Mesenchymal stem cell (in vitro differentiated cells and primary cell): ENCODE results near the gene CHST4.

Source experiments
- DNase-seq: peaks from one replicate; pipeline ENCODE4 v3.0.0-alpha.2; 2013
- H2AFZ ChIP-seq: one replicate; pipeline ENCODE4 v1.6.1; 2013; ENCODE audit warnings: low read depth, mild to moderate bottlenecking, control low read depth, inconsistent platforms, low read length, moderate library complexity
- H2AK5ac ChIP-seq: 2 replicates; pipeline ENCODE4 v1.6.1; 2013; ENCODE audit warnings: low read length, moderate library complexity, mild to moderate bottlenecking, inconsistent platforms; ENCODE audit not compliant: severe bottlenecking
- H2BK120ac ChIP-seq: one replicate; pipeline ENCODE4 v1.6.1; 2013; ENCODE audit warnings: low read depth, mild to moderate bottlenecking, inconsistent platforms, low read length, moderate library complexity
- H2BK12ac ChIP-seq, 2 experiments: one replicate each; pipeline ENCODE4 v1.6.1; 2013; ENCODE audit warnings: inconsistent platforms in 2 of 2, low read length in 2 of 2, mild to moderate bottlenecking in 2 of 2, moderate library complexity in 2 of 2, control low read depth in 1 of 2
- H2BK15ac ChIP-seq: one replicate; pipeline ENCODE4 v1.6.1; 2013; ENCODE audit warnings: mild to moderate bottlenecking, low read depth, inconsistent platforms; ENCODE audit not compliant: poor library complexity, severe bottlenecking
- H2BK5ac ChIP-seq: 2 replicates; pipeline ENCODE4 v1.6.1; 2013; ENCODE audit warnings: low read depth, mild to moderate bottlenecking, low read length, control low read depth, inconsistent platforms; ENCODE audit not compliant: poor library complexity, severe bottlenecking
- H3K14ac ChIP-seq, 2 experiments: one replicate each; pipeline ENCODE4 v1.6.1; 2013; ENCODE audit warnings: inconsistent platforms in 2 of 2, low read length in 2 of 2, control low read depth in 1 of 2, mild to moderate bottlenecking in 1 of 2, moderate library complexity in 1 of 2
- H3K18ac ChIP-seq, 2 experiments: one replicate each; pipeline ENCODE4 v1.6.1; 2013; ENCODE audit warnings: inconsistent platforms in 2 of 2, low read length in 2 of 2, control low read depth in 1 of 2, low read depth in 1 of 2, mild to moderate bottlenecking in 1 of 2
- H3K23ac ChIP-seq, 2 experiments: one replicate each; pipeline ENCODE4 v1.6.1; 2013; ENCODE audit warnings: inconsistent platforms in 2 of 2, low read length in 2 of 2, mild to moderate bottlenecking in 2 of 2, moderate library complexity in 2 of 2, control low read depth in 1 of 2
- H3K27ac ChIP-seq: 2 replicates; pipeline ENCODE4 v1.5.1; 2013; ENCODE audit warnings: mild to moderate bottlenecking, moderate library complexity, low read length, control low read depth, inconsistent platforms; ENCODE audit not compliant: poor library complexity, severe bottlenecking
- H3K27me3 ChIP-seq, 2 experiments: 2 replicates each; pipeline versions ENCODE4 v1.6.1 to v1.7.0; 2013; ENCODE audit warnings: low read length in 2 of 2, mild to moderate bottlenecking in 2 of 2, moderate library complexity in 2 of 2, control low read depth in 1 of 2, inconsistent platforms in 1 of 2; ENCODE audit not compliant: control insufficient read depth in 1 of 2, insufficient read depth in 1 of 2
- H3K36me3 ChIP-seq, 2 experiments: 2 replicates each; pipeline versions ENCODE4 v1.6.1 to v1.7.0; 2013; ENCODE audit warnings: low read length in 2 of 2, control low read depth in 1 of 2, inconsistent platforms in 1 of 2, low read depth in 1 of 2, mild to moderate bottlenecking in 1 of 2; ENCODE audit not compliant: insufficient read depth in 2 of 2, control insufficient read depth in 1 of 2
- H3K4ac ChIP-seq, 2 experiments: one replicate each; pipeline ENCODE4 v1.6.1; 2013; ENCODE audit warnings: inconsistent platforms in 2 of 2, low read length in 2 of 2, mild to moderate bottlenecking in 2 of 2, moderate library complexity in 2 of 2, control low read depth in 1 of 2, low read depth in 1 of 2
- H3K4me1 ChIP-seq: 2 replicates; pipeline ENCODE4 v1.6.1; 2013; ENCODE audit warnings: low read depth, low read length, control low read depth; ENCODE audit not compliant: control insufficient read depth, insufficient read depth
- H3K4me2 ChIP-seq: 2 replicates; pipeline ENCODE4 v1.6.1; 2013; ENCODE audit warnings: low read length, mild to moderate bottlenecking, inconsistent platforms; ENCODE audit not compliant: poor library complexity, severe bottlenecking
- H3K4me3 ChIP-seq, 2 experiments: 2 replicates each; pipeline versions ENCODE4 v1.5.1 to v1.7.0; 2013; ENCODE audit warnings: low read length in 2 of 2, mild to moderate bottlenecking in 2 of 2, control low read depth in 1 of 2, low read depth in 1 of 2; ENCODE audit not compliant: insufficient read depth in 1 of 2
- H3K79me1 ChIP-seq: replicated peaks from 2 replicates; pipeline ENCODE4 v1.6.1; 2013; ENCODE audit warnings: mild to moderate bottlenecking, control low read depth, low read length, inconsistent platforms; ENCODE audit not compliant: poor library complexity, severe bottlenecking
- H3K9ac ChIP-seq: 2 replicates; pipeline ENCODE4 v1.7.0; 2013; ENCODE audit warnings: mild to moderate bottlenecking, low read length, moderate library complexity
- H3K9me3 ChIP-seq: 2 replicates; pipeline ENCODE4 v1.7.0; 2013; ENCODE audit warnings: mild to moderate bottlenecking, low read length; ENCODE audit not compliant: control insufficient read depth
- H4K8ac ChIP-seq: one replicate; pipeline ENCODE4 v1.6.1; 2013; ENCODE audit warnings: inconsistent platforms, mild to moderate bottlenecking, low read length, moderate library complexity
- H4K91ac ChIP-seq: one replicate; pipeline ENCODE4 v1.6.1; 2013; ENCODE audit warnings: mild to moderate bottlenecking, low read length, inconsistent platforms
- WGBS: methylation state at CpG from one replicate; pipeline ENCODE4 v1.1.7; 2013; ENCODE audit warnings: mixed read lengths; 5-methylcytosine and 5-hydroxymethylcytosine counted together

The CHST4 gene

DNA sequence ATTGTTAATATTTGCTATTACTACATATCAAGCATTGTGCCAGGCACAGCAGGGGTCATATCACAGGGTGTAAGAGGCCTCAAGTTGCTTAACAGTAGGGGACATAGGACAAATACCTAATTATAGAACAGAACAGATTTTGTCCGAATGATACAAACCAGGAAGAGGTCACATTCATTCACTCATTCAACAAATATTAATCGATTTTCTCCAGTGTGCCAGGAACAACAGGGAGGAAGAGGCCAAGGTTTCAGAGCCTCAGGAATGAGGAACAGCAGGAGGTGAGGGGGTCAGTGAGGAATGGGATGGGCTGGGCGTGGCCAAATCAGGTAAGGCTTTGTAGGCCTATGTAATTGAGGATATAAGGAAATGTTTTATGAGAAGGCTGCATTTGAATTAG is 11.2 kb upstream of the CHST4 start:
- Histone ChIP-seq H3K23ac (no peak overlapping the region), H4K91ac (no peak overlapping the region), H3K18ac (no peak overlapping the region), H2BK120ac (no peak overlapping the region), H2AK5ac (no peak overlapping the region), H3K9me3 (no peaks in the 10 kb centered on the region), H4K8ac (no peak overlapping the region), H3K27me3 (peaks cover 5 to 10% of the 10 kb centered on the region in 2 experiments), H3K4me2 (no peak overlapping the region), H3K79me1 (no peaks in the 10 kb centered on the region), H3K4me1 (no peaks in the 10 kb centered on the region), H2BK12ac (no peak overlapping the region), H3K27ac (no peak overlapping the region), H3K4me3 (no peak overlapping the region), H2AFZ (no peak overlapping the region), H3K4ac (no peak overlapping the region), H3K14ac (no peak overlapping the region), H2BK15ac (no peak overlapping the region), H3K9ac (no peak overlapping the region), H2BK5ac (no peak overlapping the region), H3K36me3 (no peaks in the 10 kb centered on the region)
- 67% methylated on average over 2 of the region's 3 CpGs for WGBS
- no peak for DNase-seq

DNA sequence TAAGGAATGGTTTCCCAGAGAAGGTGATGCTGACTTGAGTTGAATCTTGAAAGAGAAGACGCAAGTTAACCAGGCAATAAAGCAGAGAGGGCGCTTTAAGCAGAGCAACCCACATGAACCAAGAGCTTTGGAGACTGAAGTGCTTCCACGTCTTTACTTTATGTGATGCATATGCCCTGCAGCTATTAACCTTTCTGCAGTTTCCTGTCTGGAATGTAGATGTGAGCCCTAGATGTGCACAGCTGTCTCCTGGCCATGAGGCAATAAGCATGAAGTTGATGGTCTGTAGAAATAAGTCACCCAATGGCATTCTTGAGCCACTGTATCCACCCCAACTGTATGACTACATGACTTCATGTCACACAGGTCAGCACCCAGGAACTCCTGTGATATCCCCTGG is 5.7 kb upstream of the CHST4 start:
- Histone ChIP-seq H2BK15ac (no peak overlapping the region), H3K4ac (no peak overlapping the region)

GRCh38 chr16:71524566-71525553 is 1.4 kb upstream of the CHST4 start:
- Histone ChIP-seq H3K9me3 (no peaks in the 10 kb centered on the region), H2BK15ac (no peak overlapping the region), H3K27me3 (peaks cover 28 to 31% of the 10 kb centered on the region in 2 experiments), H3K27ac (no peak overlapping the region), H3K9ac (no peak overlapping the region), H3K18ac (no peak overlapping the region), H3K14ac (no peak overlapping the region), H3K23ac (no peak overlapping the region), H3K4me2 (no peak overlapping the region), H2BK120ac (no peak overlapping the region), H2AFZ (no peak overlapping the region), H2BK12ac (no peak overlapping the region), H4K8ac (no peak overlapping the region), H3K36me3 (no peaks in the 10 kb centered on the region), H2BK5ac (no peak overlapping the region), H3K4me1 (peaks cover 4% of the 10 kb centered on the region), H3K4ac (no peak overlapping the region), H3K79me1 (no peaks in the 10 kb centered on the region), H4K91ac (no peak overlapping the region), H3K4me3 (no peak overlapping the region), H2AK5ac (no peak overlapping the region)
- 74% methylated on average over 10 of the region's 16 CpGs for WGBS
- DNase-seq = no peak

More for the DNA sequence above, 5.7 kb upstream of the CHST4 start:
- no peak overlapping the region for H3K4me2 ChIP-seq
- H3K27ac ChIP-seq = no peak overlapping the region
- H3K36me3 ChIP-seq = no peaks in the 10 kb centered on the region
- H2BK5ac ChIP-seq = no peak overlapping the region
- H4K8ac ChIP-seq = no peak overlapping the region
- no peaks in the 10 kb centered on the region for H3K79me1 ChIP-seq
- 78% methylated on average over 3 of the region's 3 CpGs for WGBS
- no peak for DNase-seq
- no peak overlapping the region for H3K4me3 ChIP-seq
- no peaks in the 10 kb centered on the region for H3K4me1 ChIP-seq
- no peak overlapping the region for H3K18ac ChIP-seq
- H2BK120ac ChIP-seq = no peak overlapping the region
- no peak overlapping the region for H4K91ac ChIP-seq
- H3K14ac ChIP-seq = no peak overlapping the region
- H2BK12ac ChIP-seq = no peak overlapping the region
- no peak overlapping the region for H3K23ac ChIP-seq
- no peak overlapping the region for H2AK5ac ChIP-seq
- H3K9me3 ChIP-seq = no peaks in the 10 kb centered on the region
- H2AFZ ChIP-seq = no peak overlapping the region
- no peak overlapping the region for H3K9ac ChIP-seq
- peaks cover 28 to 31% of the 10 kb centered on the region in 2 experiments for H3K27me3 ChIP-seq

- peaks cover 6 to 18% of the 10 kb centered on the region in 2 experiments for H3K27me3 ChIP-seq
- WGBS = 72% methylated on average over 1 of the region's 1 CpG
- no peak overlapping the region for H2BK120ac ChIP-seq
- no peak overlapping the region for H3K18ac ChIP-seq
- no peak overlapping the region for H2AK5ac ChIP-seq
- H2BK12ac ChIP-seq = no peak overlapping the region
- no peak for DNase-seq
- H2BK15ac ChIP-seq = no peak overlapping the region
- no peak overlapping the region for H3K14ac ChIP-seq
- H3K36me3 ChIP-seq = no peaks in the 10 kb centered on the region
- H3K79me1 ChIP-seq = no peaks in the 10 kb centered on the region
- no peak overlapping the region for H3K27ac ChIP-seq
- no peak overlapping the region for H3K4me3 ChIP-seq
- no peak overlapping the region for H2BK5ac ChIP-seq
- no peak overlapping the region for H3K9ac ChIP-seq
- no peak overlapping the region for H2AFZ ChIP-seq
- H3K9me3 ChIP-seq = no peaks in the 10 kb centered on the region
- no peak overlapping the region for H4K8ac ChIP-seq
- peaks cover 4% of the 10 kb centered on the region for H3K4me1 ChIP-seq
- no peak overlapping the region for H3K4ac ChIP-seq
- no peak overlapping the region for H4K91ac ChIP-seq
- no peak overlapping the region for H3K23ac ChIP-seq
- no peak overlapping the region for H3K4me2 ChIP-seq
These were observed 2.0 kb downstream of the CHST4 start for GRCh38 chr16:71528257-71528656.
